H1 (cell line): Measurements from ENCODE around the gene EXOSC1. TPM values are rescaled to one million over a fixed set of nuclear protein-coding genes. Genes with fewer than 3 reads are reported as not detected.

Experiments used
- CTCF ChIA-PET: fragments of 300-600 bp; sonication (Branson Sonifier 250); formaldehyde crosslinking; loops from one replicate; lab custom pipeline; 2021; ENCODE audit not compliant: partially characterized antibody; lab: Charles Lee
- POLR2A ChIA-PET: fragments of 300-600 bp; sonication (Branson Sonifier 250); formaldehyde crosslinking; loops from one replicate; lab custom pipeline; 2021; ENCODE audit warnings: inconsistent platforms; ENCODE audit not compliant: partially characterized antibody; lab: Charles Lee
- DNase-seq, 2 experiments: peaks; one replicate each; pipeline versions ENCODE4 v3.0.0 to v3.0.0-alpha.2; 2010 to 2022; ENCODE audit warnings: low spot score in 2 of 2, low read depth in 1 of 2, mixed read lengths in 1 of 2
- FAIRE-seq: peaks from 2 replicates; lab custom pipeline; 2011; peaks lifted over from hg19 to GRCh38; lab: Jason Lieb, UNC
- H2AFZ ChIP-seq: 2 replicates; pipeline ENCODE4 v1.8.1; 2012; ENCODE audit warnings: low read length, inconsistent platforms
- H2AK5ac ChIP-seq: 2 replicates; pipeline ENCODE4 v1.6.1; 2013; ENCODE audit warnings: low read depth, low read length
- H2BK120ac ChIP-seq: replicated peaks from 2 replicates; pipeline ENCODE3; 2013; ENCODE audit warnings: low read depth, low read length, inconsistent platforms
- H2BK12ac ChIP-seq: 2 replicates; pipeline ENCODE4 v1.6.1; 2013; ENCODE audit warnings: low read depth, low read length
- H2BK15ac ChIP-seq: 2 replicates; pipeline ENCODE4 v1.6.1; 2013; ENCODE audit warnings: low read length
- H2BK20ac ChIP-seq: 2 replicates; pipeline ENCODE4 v1.6.1; 2013; ENCODE audit warnings: low read length
- H2BK5ac ChIP-seq: 2 replicates; pipeline ENCODE4 v1.6.1; 2013; ENCODE audit warnings: low read depth, low read length
- H3K14ac ChIP-seq: 2 replicates; pipeline ENCODE4 v1.6.1; 2013; ENCODE audit warnings: inconsistent platforms; ENCODE audit not compliant: insufficient read length
- H3K18ac ChIP-seq: 2 replicates; pipeline ENCODE4 v1.6.1; 2013; ENCODE audit warnings: low read length; ENCODE audit errors: extremely low read depth
- H3K23ac ChIP-seq: 2 replicates; pipeline ENCODE4 v1.6.1; 2013; ENCODE audit warnings: inconsistent platforms; ENCODE audit not compliant: insufficient read length
- H3K23me2 ChIP-seq: 2 replicates; pipeline ENCODE4 v1.6.1; 2013; ENCODE audit warnings: low read depth, low read length
- H3K27ac ChIP-seq: 2 replicates; pipeline ENCODE4 v1.6.1; 2011; ENCODE audit warnings: low read depth, low read length, inconsistent platforms
- H3K27me3 ChIP-seq, 4 experiments: replicated peaks in 1 of 4; 1 replicate in 1 of 4; 2 replicates in 3 of 4; pipeline versions ENCODE4 v1.6.1 to v1.8.1; 2011 to 2013; ENCODE audit warnings: low read length in 3 of 4, mild to moderate bottlenecking in 3 of 4, inconsistent platforms in 2 of 4, mixed read lengths in 2 of 4, moderate library complexity in 1 of 4; ENCODE audit not compliant: control insufficient read depth in 3 of 4, insufficient read depth in 3 of 4; ENCODE audit errors: extremely low read depth in 1 of 4
- H3K36me3 ChIP-seq, 4 experiments: 2 replicates each; pipeline versions ENCODE4 v1.6.1 to v1.8.1; 2011 to 2013; ENCODE audit warnings: mild to moderate bottlenecking in 4 of 4, low read length in 3 of 4, moderate library complexity in 2 of 4, control low read depth in 1 of 4, inconsistent platforms in 1 of 4; ENCODE audit not compliant: insufficient read depth in 4 of 4, control insufficient read depth in 2 of 4
- H3K4ac ChIP-seq: replicated peaks from 2 replicates; pipeline ENCODE3; 2013; ENCODE audit warnings: low read length, low read depth, mixed read lengths, inconsistent platforms; ENCODE audit not compliant: insufficient read length
- H3K4me1 ChIP-seq, 4 experiments: replicated peaks in 1 of 4; 1 replicate in 1 of 4; 2 replicates in 3 of 4; pipeline versions ENCODE4 v1.6.1 to v1.8.1; 2011 to 2013; ENCODE audit warnings: low read length in 3 of 4, inconsistent platforms in 2 of 4, mixed read lengths in 1 of 4; ENCODE audit not compliant: insufficient read depth in 4 of 4, control insufficient read depth in 3 of 4
- H3K4me2 ChIP-seq, 2 experiments: 2 replicates each; pipeline versions ENCODE4 v1.6.1 to v1.8.1; 2011 to 2013; ENCODE audit warnings: low read depth in 2 of 2, low read length in 2 of 2, control low read depth in 1 of 2, inconsistent platforms in 1 of 2, mild to moderate bottlenecking in 1 of 2; ENCODE audit not compliant: insufficient read depth in 1 of 2
- H3K4me3 ChIP-seq, 4 experiments: fragments of 200-600, 300-600 bp in 1 of 4; sonication (generic), shearing (Covaris generic), sonication (Bioruptor Twin) in 1 of 4; 2 replicates each; pipeline versions ENCODE4 v1.5.1 to v1.8.1; 2011 to 2016; ENCODE audit warnings: low read length in 4 of 4, low read depth in 3 of 4, control low read depth in 2 of 4, inconsistent platforms in 2 of 4, mild to moderate bottlenecking in 2 of 4, mixed read lengths in 1 of 4, moderate library complexity in 1 of 4; ENCODE audit not compliant: insufficient read depth in 2 of 4; ENCODE audit errors: extremely low read depth in 1 of 4
- H3K56ac ChIP-seq: replicated peaks from 2 replicates; pipeline ENCODE3; 2013; ENCODE audit warnings: low read depth, mild to moderate bottlenecking, mixed read lengths, low read length, inconsistent platforms; ENCODE audit not compliant: insufficient read length
- H3K79me1 ChIP-seq: 2 replicates; pipeline ENCODE4 v1.6.1; 2013; ENCODE audit warnings: low read depth, low read length, control low read depth
- H3K79me2 ChIP-seq, 2 experiments: 2 replicates each; pipeline versions ENCODE4 v1.6.1 to v1.8.1; 2012 to 2013; ENCODE audit warnings: low read length in 2 of 2, mild to moderate bottlenecking in 2 of 2, inconsistent platforms in 1 of 2; ENCODE audit not compliant: insufficient read depth in 2 of 2, control insufficient read depth in 1 of 2
- H3K9ac ChIP-seq, 4 experiments: replicated peaks in 1 of 4; 1 replicate in 1 of 4; 2 replicates in 3 of 4; pipeline versions ENCODE4 v1.6.1 to v1.8.1; 2011 to 2013; ENCODE audit warnings: low read depth in 3 of 4, low read length in 3 of 4, control low read depth in 2 of 4, mild to moderate bottlenecking in 2 of 4, moderate library complexity in 2 of 4, inconsistent platforms in 1 of 4; ENCODE audit errors: extremely low read depth in 1 of 4
- H3K9me3 ChIP-seq, 2 experiments: 2 replicates each; pipeline versions ENCODE4 v1.6.1 to v1.8.1; 2012 to 2013; ENCODE audit warnings: mild to moderate bottlenecking in 2 of 2, moderate library complexity in 2 of 2, control low read depth in 1 of 2, inconsistent platforms in 1 of 2, low read depth in 1 of 2, low read length in 1 of 2, mixed read lengths in 1 of 2; ENCODE audit not compliant: insufficient read depth in 2 of 2
- H4K20me1 ChIP-seq, 2 experiments: replicated peaks in 1 of 2; 2 replicates each; pipeline versions ENCODE3 to v1.8.1; 2011 to 2013; ENCODE audit warnings: inconsistent platforms in 2 of 2, low read length in 2 of 2, mild to moderate bottlenecking in 1 of 2; ENCODE audit not compliant: insufficient read depth in 2 of 2, control insufficient read depth in 1 of 2
- H4K5ac ChIP-seq: 2 replicates; pipeline ENCODE4 v1.6.1; 2013; ENCODE audit warnings: low read length, low read depth, mixed read lengths, inconsistent platforms; ENCODE audit not compliant: insufficient read length
- H4K8ac ChIP-seq: 2 replicates; pipeline ENCODE4 v1.8.0; 2013; ENCODE audit warnings: mild to moderate bottlenecking, moderate library complexity, low read length, inconsistent platforms; ENCODE audit not compliant: insufficient read depth; ENCODE audit errors: extremely low read depth
- H4K91ac ChIP-seq: replicated peaks from 2 replicates; pipeline ENCODE3; 2013; ENCODE audit warnings: low read length, mixed read lengths, inconsistent platforms; ENCODE audit not compliant: insufficient read length
- EZH2 ChIP-seq: fragments of 200-600 bp; sonication (generic); IDR thresholded peaks from 2 replicates; pipeline ENCODE4 v1.7.1; 2012; ENCODE audit warnings: low read depth, mild to moderate bottlenecking, moderate library complexity, low read length, inconsistent platforms; ENCODE audit not compliant: severe bottlenecking
- KDM4A ChIP-seq: IDR thresholded peaks from one replicate; pipeline ENCODE4 v1.7.1; 2012; ENCODE audit warnings: low read depth, mild to moderate bottlenecking, moderate library complexity, low read length, inconsistent platforms; ENCODE audit not compliant: severe bottlenecking
- RNF2 ChIP-seq: fragments of 200-900, 300-1000 bp; sonication (generic); IDR thresholded peaks from 2 replicates; pipeline ENCODE4 v1.7.1; 2016; ENCODE audit warnings: borderline replicate concordance, low read depth, mild to moderate bottlenecking, antibody characterized with exemption, low read length; ENCODE audit not compliant: poor library complexity, severe bottlenecking; ENCODE audit errors: missing control alignments
- SUZ12 ChIP-seq: fragments of 200-600 bp; sonication (generic); IDR thresholded peaks from 2 replicates; pipeline ENCODE4 v1.6.1; 2012; ENCODE audit warnings: mild to moderate bottlenecking, inconsistent platforms, low read length, moderate library complexity, mixed read lengths
- YY1 ChIP-seq: IDR thresholded peaks from 2 replicates; pipeline ENCODE4 v1.6.1; 2011; ENCODE audit warnings: low read depth, mild to moderate bottlenecking, low read length
- polyA plus RNA-seq, 7 experiments: library from polyadenylated mRNA; depleted of rRNA in 3 of 7; stranded (reverse) in 5 of 7; unstranded in 2 of 7; fragments of >200 nt in 5 of 7; fragments of 200-250 nt in 2 of 7; gene quantifications; 1 replicate in 5 of 7; 2 replicates in 1 of 7; 4 replicates in 1 of 7; pipeline versions ENCODE4 v1.2.1 to v1.2.3, GENCODE V29; 2011 to 2013; ENCODE audit warnings: missing spikeins in 2 of 7, mixed read lengths in 2 of 7
- total RNA-seq: library from RNA; stranded (reverse); fragmentation: NEBNext Ultra II Directional; extraction: Animal tissue kit (Norgen Biotek cat#: 25700); gene quantifications from 2 replicates; pipeline ENCODE4 v1.2.1, GENCODE V29; 2021

EXOSC1 gene
- total and polyA plus RNA-seq, 2 of the 8 experiments (the other 6 are each of a cell fraction or from before 2014, with no cell fraction given), result 52.1 to 68.1 TPM

DNA sequence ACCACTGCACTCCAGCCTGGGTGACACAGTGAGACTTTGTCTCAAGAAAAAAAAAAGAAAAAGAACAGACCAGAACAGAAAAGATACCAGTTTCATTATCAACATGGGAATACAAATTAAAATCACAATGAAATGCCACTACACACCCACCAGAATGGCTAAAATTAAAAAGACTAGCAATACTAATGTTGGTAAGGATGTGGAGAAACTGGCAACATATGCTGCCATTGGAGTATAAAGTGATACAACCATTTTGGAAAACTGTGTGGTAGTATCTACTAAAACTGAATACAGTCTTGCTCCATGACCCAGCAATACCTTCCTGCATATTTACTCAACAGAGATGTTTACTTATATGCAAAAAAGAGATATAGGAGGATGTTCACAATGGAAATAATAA is 41.8 kb downstream of the EXOSC1 start:
- H3K56ac ChIP-seq, result no peak overlapping the region
- no peak overlapping the region for H3K9ac ChIP-seq
- H2BK15ac ChIP-seq, result no peak overlapping the region
- H3K79me1 ChIP-seq, result peaks cover 4% of the 10 kb centered on the region; the same call in 1 of the 2 replicates
- no peak overlapping the region for H3K27ac ChIP-seq
- H4K5ac ChIP-seq, result no peak overlapping the region
- H3K18ac ChIP-seq, result no peak overlapping the region
- H3K14ac ChIP-seq, result no peak overlapping the region
- H3K79me2 ChIP-seq, result peaks cover 0 to 12% of the 10 kb centered on the region in 2 experiments; a peak in 2 of 4 replicates
- H3K4me1 ChIP-seq, result peaks cover 0 to 7% (median 5%) of the 10 kb centered on the region in 4 experiments; a peak in 4 of 7 replicates
- no peak overlapping the region for H2AFZ ChIP-seq
- H4K20me1 ChIP-seq, result peaks cover 0 to 7% of the 10 kb centered on the region in 2 experiments
- H2BK5ac ChIP-seq, result no peak overlapping the region
- ChIA-PET CTCF (interaction anchor here (1.8 to 9.8 kb wide), 4 partner anchors 10 to 57 kb away, joined by 5 to 128 read pairs (median 7); partner anchors contain the start of gene PGAM1), POLR2A (interaction anchor here (1.3 to 4.6 kb wide), 2 partner anchors 17 to 23 kb away, joined by 5 to 31 read pairs; partner anchors contain the start of gene PGAM1)
- H3K27me3 ChIP-seq, result no peaks in the 10 kb centered on the region
- H3K4me3 ChIP-seq, result no peak overlapping the region
- no peak overlapping the region for H2BK20ac ChIP-seq
- no peak overlapping the region for H3K4ac ChIP-seq
- no peak for DNase-seq
- no peak overlapping the region for H2BK120ac ChIP-seq
- FAIRE-seq, result no peak
- H3K23ac ChIP-seq, result no peak overlapping the region
- H2BK12ac ChIP-seq, result no peak overlapping the region
- no peak overlapping the region for H4K91ac ChIP-seq
- H3K36me3 ChIP-seq, result peaks cover 0 to 10% (median 0%) of the 10 kb centered on the region in 4 experiments; a peak in 1 of 8 replicates
- no peaks in the 10 kb centered on the region for H3K9me3 ChIP-seq
- TF ChIP-seq SUZ12 (no peak), YY1 (no peak), RNF2 (no peak), KDM4A (no peak), EZH2 (no peak)
- H4K8ac ChIP-seq, result no peak overlapping the region
- H3K4me2 ChIP-seq, result no peak overlapping the region
- H2AK5ac ChIP-seq, result no peak overlapping the region
- peaks cover 7% of the 10 kb centered on the region for H3K23me2 ChIP-seq
